Measurements from ENCODE around the gene IFITM1.
"Not testable (repeated sequence)": the region's sequence is repeated elsewhere in the genome, so short reads cannot be mapped to it uniquely, and the experiment has no call there.

- TF ChIP-seq POLR2A (IDR thresholded peaks at IDR 0.05) (peak; percentile 36 to 63), POLR2AphosphoS5 (IDR thresholded peaks at IDR 0.05) (peak; percentile 90)
- TF ChIP-seq, protein P1, sequence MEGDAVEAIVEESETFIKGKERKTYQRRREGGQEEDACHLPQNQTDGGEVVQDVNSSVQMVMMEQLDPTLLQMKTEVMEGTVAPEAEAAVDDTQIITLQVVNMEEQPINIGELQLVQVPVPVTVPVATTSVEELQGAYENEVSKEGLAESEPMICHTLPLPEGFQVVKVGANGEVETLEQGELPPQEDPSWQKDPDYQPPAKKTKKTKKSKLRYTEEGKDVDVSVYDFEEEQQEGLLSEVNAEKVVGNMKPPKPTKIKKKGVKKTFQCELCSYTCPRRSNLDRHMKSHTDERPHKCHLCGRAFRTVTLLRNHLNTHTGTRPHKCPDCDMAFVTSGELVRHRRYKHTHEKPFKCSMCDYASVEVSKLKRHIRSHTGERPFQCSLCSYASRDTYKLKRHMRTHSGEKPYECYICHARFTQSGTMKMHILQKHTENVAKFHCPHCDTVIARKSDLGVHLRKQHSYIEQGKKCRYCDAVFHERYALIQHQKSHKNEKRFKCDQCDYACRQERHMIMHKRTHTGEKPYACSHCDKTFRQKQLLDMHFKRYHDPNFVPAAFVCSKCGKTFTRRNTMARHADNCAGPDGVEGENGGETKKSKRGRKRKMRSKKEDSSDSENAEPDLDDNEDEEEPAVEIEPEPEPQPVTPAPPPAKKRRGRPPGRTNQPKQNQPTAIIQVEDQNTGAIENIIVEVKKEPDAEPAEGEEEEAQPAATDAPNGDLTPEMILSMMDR (IDR thresholded peaks at IDR 0.05), result not testable (repeated sequence)
Measured at GRCh38 chr11:307766-308708, 5.8 kb upstream of the IFITM1 start, which contains the start of gene IFITM2.
